Body of pancreas (tissue), 4 donors: ENCODE results near the gene SPTBN1. TPM values are rescaled to one million over a fixed set of nuclear protein-coding genes. Genes with fewer than 3 reads are reported as not detected.
A peak's percentile ranks its signal among the peaks of the same experiment; 100 is the strongest.

Source experiments
- ATAC-seq: fragments of 150-250 bp; one replicate; pipeline ENCODE4 v1.9.1; 2016
- DNase-seq, 4 donors: peaks; one replicate each; pipeline ENCODE4 v3.0.0-alpha.2; 2019
- H3K27ac ChIP-seq, 4 donors: fragments of 200-600 bp; sonication (generic); 1 replicate in 3 of 4; 2 replicates in 1 of 4; pipeline versions ENCODE4 v1.5.1 to v1.6.1; 2016 to 2019; ENCODE audit warnings: mild to moderate bottlenecking in 1 of 4, mixed read lengths in 1 of 4, moderate library complexity in 1 of 4
- H3K27me3 ChIP-seq, 2 donors: fragments of 200-600 bp; sonication (generic); one replicate each; pipeline ENCODE4 v1.6.0; 2016; ENCODE audit warnings: mild to moderate bottlenecking in 1 of 2
- H3K36me3 ChIP-seq, 2 donors: fragments of 200-600 bp; sonication (generic); replicated peaks in 1 of 2; 2 replicates each; pipeline ENCODE4 v1.5.1; 2016; ENCODE audit warnings: low read depth in 2 of 2; ENCODE audit not compliant: insufficient read depth in 1 of 2
- H3K4me1 ChIP-seq: fragments of 200-600 bp; sonication (generic); one replicate; pipeline ENCODE4 v1.6.0; 2016
- H3K4me3 ChIP-seq, 2 donors: fragments of 200-600 bp; sonication (generic); 1 replicate in 1 of 2; 2 replicates in 1 of 2; pipeline ENCODE4 v1.5.1; 2016 to 2019
- H3K9me3 ChIP-seq, 3 donors: fragments of 200-600 bp; sonication (generic); 1 replicate in 2 of 3; 2 replicates in 1 of 3; pipeline ENCODE4 v1.5.1; 2016
- CTCF ChIP-seq, 7 experiments: fragments of 450-650 bp in 4 of 7; fragments of 200-600 bp in 3 of 7; sonication (generic) in 3 of 7; IDR thresholded peaks; one replicate each; pipeline ENCODE4 v1.5.1; 2016 to 2019; ENCODE audit warnings: antibody characterized with exemption in 7 of 7
- POLR2A ChIP-seq, 3 donors: fragments of 450-650 bp; IDR thresholded peaks; one replicate each; pipeline ENCODE4 v1.6.1; 2016; ENCODE audit warnings: antibody characterized with exemption in 3 of 3, mild to moderate bottlenecking in 2 of 3
- WGBS, 2 donors: methylation state at CpG; one replicate each; pipeline ENCODE4 v1.1.5; 2017; 5-methylcytosine and 5-hydroxymethylcytosine counted together
- intact Hi-C: fragments of 100-400 bp; cut with DNase I; formaldehyde crosslinking; loops from one replicate; pipeline ENCODE4 v1.15.1; 2023
- total RNA-seq, 2 donors: library from RNA; depleted of rRNA; stranded (reverse); fragments of >200 nt; gene quantifications; one replicate each; pipeline ENCODE4 v1.1.0, GENCODE V29; 2016

SPTBN1 gene
- total RNA-seq, 2 donors from 2014 or later: 186 to 195 TPM

DNA sequence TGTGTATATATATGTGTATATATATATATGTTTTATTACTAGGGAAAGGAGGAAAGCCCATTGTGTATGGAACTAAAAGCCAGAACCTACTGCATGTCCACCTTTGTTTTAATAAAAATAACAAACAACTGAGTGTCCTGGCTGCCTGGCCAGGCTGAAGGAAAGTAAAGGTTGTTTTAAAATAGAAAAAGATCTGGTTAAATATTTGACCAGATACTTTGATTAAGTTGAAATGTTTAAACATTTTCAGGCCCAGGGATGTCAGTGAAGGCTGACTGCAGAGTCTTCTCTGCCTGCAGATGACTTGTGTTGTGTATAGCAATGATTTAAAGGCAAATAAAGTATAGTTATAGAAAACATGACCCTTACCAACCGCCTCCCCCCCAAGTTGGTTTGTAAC is 22.8 kb downstream of the SPTBN1 start:
- peaks cover 32% of the 10 kb centered on the region for H3K4me1 ChIP-seq
- intact Hi-C loops: no loop called here
- no peaks in the 10 kb centered on the region for H3K27me3 ChIP-seq
- no peak for TF ChIP-seq CTCF (IDR thresholded peaks at IDR 0.05)
- no peak for TF ChIP-seq POLR2A (IDR thresholded peaks at IDR 0.05)
- no peak overlapping the region for H3K27ac ChIP-seq
- no peaks in the 10 kb centered on the region for H3K36me3 ChIP-seq
- H3K9me3 ChIP-seq: no peaks in the 10 kb centered on the region
- no peak overlapping the region for H3K4me3 ChIP-seq
- WGBS, 2 donors: 86 to 100% methylated on average over 1 of the region's 1 CpG
- ATAC-seq (no peak), DNase-seq (no peak)

GRCh38 chr2:54479424-54479823 is 23.3 kb downstream of the SPTBN1 start:
- Histone ChIP-seq H3K4me1 (peaks cover 32% of the 10 kb centered on the region), H3K4me3 (no peak overlapping the region), H3K9me3 (no peaks in the 10 kb centered on the region), H3K27ac (peak overlapping the region in 1 of 4 donors; percentile 48), H3K27me3 (no peaks in the 10 kb centered on the region), H3K36me3 (no peaks in the 10 kb centered on the region)
- ATAC-seq (no peak), DNase-seq (no peak)
- no peak for TF ChIP-seq POLR2A (IDR thresholded peaks at IDR 0.05)
- no peak for TF ChIP-seq CTCF (IDR thresholded peaks at IDR 0.05)
- intact Hi-C loops: no loop called here
- 46 to 54% methylated on average over 2 of the region's 2 CpGs for WGBS, 2 donors

DNA sequence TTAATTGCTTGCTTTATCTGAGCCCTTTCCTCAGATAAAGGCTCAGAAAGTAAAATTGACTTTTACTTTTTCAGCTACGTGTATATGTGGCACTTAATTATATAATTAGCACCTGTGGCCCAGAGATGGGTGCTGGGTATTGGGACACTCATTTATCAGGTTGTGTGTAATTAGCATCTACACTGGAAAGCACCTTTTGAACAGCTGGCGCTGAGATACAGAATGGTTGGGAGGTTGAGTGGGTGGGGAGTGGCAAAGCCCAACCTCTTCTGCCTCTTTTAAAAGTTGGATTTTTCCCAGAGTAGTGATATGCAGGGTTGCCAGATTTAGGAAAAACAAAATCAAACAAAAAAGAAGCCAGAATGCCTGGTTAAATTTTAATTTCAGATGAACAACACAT is 23.9 kb downstream of the SPTBN1 start:
- Histone ChIP-seq H3K9me3 (no peaks in the 10 kb centered on the region), H3K4me3 (no peak overlapping the region), H3K4me1 (peaks cover 32% of the 10 kb centered on the region), H3K27me3 (no peaks in the 10 kb centered on the region), H3K36me3 (no peaks in the 10 kb centered on the region), H3K27ac (peak overlapping the region in 1 of 4 donors; percentile 48)
- intact Hi-C loops: no loop called here
- DNase-seq: peak in 2 of 4 donors; percentile 27 to 36
- no peak for TF ChIP-seq CTCF (IDR thresholded peaks at IDR 0.05)
- no peak for TF ChIP-seq POLR2A (IDR thresholded peaks at IDR 0.05)
- WGBS, 2 donors: 14 to 22% methylated on average over 2 of the region's 2 CpGs
- no peak for ATAC-seq

DNA sequence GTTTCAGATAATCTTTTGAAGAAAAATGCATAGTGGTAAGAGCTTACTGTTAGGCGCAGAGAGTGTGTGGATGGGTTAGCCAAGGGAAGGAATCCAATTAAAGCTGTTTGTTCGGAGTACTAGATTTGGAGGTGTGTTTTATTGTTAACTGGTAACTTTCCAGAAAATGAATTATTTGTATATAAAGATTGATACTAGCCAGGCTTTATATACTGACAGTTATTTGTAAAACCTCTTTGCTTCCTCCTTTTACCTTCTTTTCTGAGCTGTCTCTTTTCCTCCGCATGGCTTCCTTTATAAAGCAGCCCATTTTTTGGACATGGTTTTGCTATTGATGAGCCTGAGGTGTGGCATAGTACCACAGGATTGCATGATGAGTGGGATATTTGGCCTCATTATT is 25.6 kb downstream of the SPTBN1 start:
- ATAC-seq (no peak), DNase-seq (no peak)
- Histone ChIP-seq H3K27ac (no peak overlapping the region), H3K27me3 (no peaks in the 10 kb centered on the region), H3K4me3 (no peak overlapping the region), H3K9me3 (no peaks in the 10 kb centered on the region), H3K4me1 (peaks cover 31% of the 10 kb centered on the region), H3K36me3 (no peaks in the 10 kb centered on the region)
- no peak for TF ChIP-seq POLR2A (IDR thresholded peaks at IDR 0.05)
- no peak for TF ChIP-seq CTCF (IDR thresholded peaks at IDR 0.05)
- intact Hi-C loops: no loop called here
- 79 to 80% methylated on average over 3 of the region's 3 CpGs for WGBS, 2 donors

DNA sequence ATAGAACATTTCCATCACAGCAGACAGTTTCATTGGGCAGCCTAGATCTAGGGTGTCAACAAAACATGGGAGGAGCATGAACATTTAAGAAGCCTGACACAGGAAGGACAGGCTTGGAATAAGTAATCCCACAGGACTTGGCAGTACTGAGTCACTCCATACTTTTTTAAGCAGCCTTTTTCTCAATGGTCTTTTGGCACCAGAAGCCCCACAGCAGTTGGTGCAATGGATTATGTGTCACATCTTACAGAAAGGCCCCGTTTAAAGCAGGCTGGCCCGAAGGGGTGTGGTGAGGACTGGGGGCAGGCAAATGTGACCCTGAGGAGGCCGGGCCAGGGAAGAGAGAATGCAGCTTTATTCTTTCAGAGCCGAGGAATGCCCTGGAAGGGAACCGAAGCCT is 26.6 kb downstream of the SPTBN1 start:
- H3K9me3 ChIP-seq: no peaks in the 10 kb centered on the region
- TF ChIP-seq CTCF (IDR thresholded peaks at IDR 0.05): no peak
- no peak for TF ChIP-seq POLR2A (IDR thresholded peaks at IDR 0.05)
- H3K27me3 ChIP-seq: no peaks in the 10 kb centered on the region
- peak overlapping the region in 2 of 4 donors; percentile 6 to 10 for H3K27ac ChIP-seq
- H3K36me3 ChIP-seq: no peaks in the 10 kb centered on the region
- WGBS, 2 donors: 42 to 47% methylated on average over 5 of the region's 5 CpGs
- ATAC-seq (peak; percentile 56), DNase-seq (peak in 1 of 4 donors; percentile 30)
- intact Hi-C loops: no loop called here
- no peak overlapping the region for H3K4me3 ChIP-seq
- peaks cover 27% of the 10 kb centered on the region for H3K4me1 ChIP-seq
